GM18507 (cell line): ENCODE measurements around the gene LRRC63.

Experiments
- DNase-seq: peaks from one replicate; pipeline ENCODE4 v3.0.0; 2011; ENCODE audit warnings: low read depth; ENCODE audit not compliant: insufficient read length; ENCODE audit errors: extremely low spot score
- FAIRE-seq: peaks from 2 replicates; lab custom pipeline; 2011; peaks lifted over from hg19 to GRCh38; lab: Jason Lieb, UNC

Gene LRRC63

GRCh38 chr13:46296115-46296822 is 84.5 kb downstream of the LRRC63 start:
- FAIRE-seq: peak; percentile 24
- no peak for DNase-seq

GRCh38 chr13:46296921-46297320 is 85.2 kb downstream of the LRRC63 start:
- DNase-seq (no peak), FAIRE-seq (no peak)

GRCh38 chr13:46297361-46297811 is 85.7 kb downstream of the LRRC63 start:
- DNase-seq: no peak
- FAIRE-seq: no peak

GRCh38 chr13:46303742-46304385 is 92.1 kb downstream of the LRRC63 start:
- FAIRE-seq (no peak), DNase-seq (no peak)

- DNase-seq: no peak
- FAIRE-seq: no peak
Measured at GRCh38 chr13:46304546-46304945, 92.8 kb downstream of the LRRC63 start.

GRCh38 chr13:46307554-46307953 is 95.8 kb downstream of the LRRC63 start:
- no peak for FAIRE-seq
- DNase-seq: no peak

- FAIRE-seq: no peak
- DNase-seq: no peak
Measured at GRCh38 chr13:46310066-46310465, 98.3 kb downstream of the LRRC63 start.

- FAIRE-seq (no peak), DNase-seq (no peak)
Measured at GRCh38 chr13:46311217-46311616, 99.5 kb downstream of the LRRC63 start.

GRCh38 chr13:46313024-46313423 is 101.3 kb downstream of the LRRC63 start:
- DNase-seq (no peak), FAIRE-seq (no peak)

GRCh38 chr13:46313432-46314257 is 101.9 kb downstream of the LRRC63 start:
- FAIRE-seq: no peak
- no peak for DNase-seq

GRCh38 chr13:46314587-46314986 is 102.9 kb downstream of the LRRC63 start:
- DNase-seq (no peak), FAIRE-seq (no peak)

- DNase-seq: no peak
- FAIRE-seq: no peak
Measured at GRCh38 chr13:46315036-46315435, 103.3 kb downstream of the LRRC63 start.

- FAIRE-seq (no peak), DNase-seq (no peak)
Measured at GRCh38 chr13:46315491-46316075, 103.9 kb downstream of the LRRC63 start.

GRCh38 chr13:46317120-46317519 is 105.4 kb downstream of the LRRC63 start:
- FAIRE-seq (no peak), DNase-seq (no peak)

- FAIRE-seq (no peak), DNase-seq (no peak)
Measured at GRCh38 chr13:46318986-46319385, 107.3 kb downstream of the LRRC63 start.

- DNase-seq: no peak
- no peak for FAIRE-seq
Measured at GRCh38 chr13:46320406-46320805, 108.7 kb downstream of the LRRC63 start.

GRCh38 chr13:46320821-46321220 is 109.1 kb downstream of the LRRC63 start:
- FAIRE-seq (no peak), DNase-seq (no peak)

- DNase-seq (peak; percentile 49), FAIRE-seq (peak; percentile 84)
Measured at GRCh38 chr13:46321494-46322225, 109.9 kb downstream of the LRRC63 start.

GRCh38 chr13:46324976-46325375 is 113.2 kb downstream of the LRRC63 start:
- FAIRE-seq: no peak
- no peak for DNase-seq
